NCI-H510A treated with DMSO at 0.1 percent for 48 hours (cell line): ENCODE data around the gene CEBPG.

Experiments used
- DNase-seq: peaks from one replicate; lab custom pipeline; 2025; lab: John Stamatoyannopoulos, UW

Gene CEBPG

DNA sequence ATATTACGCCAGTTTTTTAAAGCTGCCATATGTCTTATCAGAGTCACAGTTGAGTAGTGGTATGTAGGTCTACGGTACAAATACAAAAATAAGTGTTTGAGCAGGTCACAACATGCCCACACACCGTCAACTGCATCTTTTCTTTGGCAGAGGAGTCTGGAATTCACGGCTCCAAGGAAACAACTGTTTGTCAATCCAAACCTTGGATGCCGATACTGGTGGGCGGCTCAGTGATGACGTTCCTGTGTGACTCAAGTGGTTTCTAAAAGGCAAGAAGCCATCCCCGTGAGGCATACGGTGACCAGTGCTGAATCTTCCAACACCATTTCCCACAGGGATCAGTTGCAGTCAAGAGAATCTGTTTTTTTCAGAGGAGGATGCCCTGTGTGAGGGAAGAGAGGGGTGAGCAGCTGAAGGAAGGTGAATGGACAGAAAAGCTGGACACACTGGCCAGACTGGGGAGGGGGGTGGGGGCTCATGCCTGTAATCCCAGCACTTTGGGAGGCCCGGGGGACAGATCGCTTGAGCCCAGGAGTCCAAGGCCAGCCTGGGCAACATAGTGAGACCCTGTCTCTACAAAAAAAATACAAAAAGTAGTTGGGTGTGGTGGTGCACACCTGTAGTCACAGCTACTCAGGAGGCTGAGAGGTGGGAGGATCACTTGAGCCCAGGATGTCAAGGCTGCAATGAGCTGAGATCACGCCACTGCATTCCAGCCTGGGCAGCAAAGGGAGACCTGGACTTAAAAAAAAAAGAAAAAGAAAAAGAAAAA, 22.8 kb upstream of the CEBPG start:
- DNase-seq: no peak

- no peak for DNase-seq
Observed at GRCh38 chr19:33355535-33355934, 18.0 kb upstream of the CEBPG start.

GRCh38 chr19:33357556-33357955, 16.0 kb upstream of the CEBPG start:
- DNase-seq: no peak

DNA sequence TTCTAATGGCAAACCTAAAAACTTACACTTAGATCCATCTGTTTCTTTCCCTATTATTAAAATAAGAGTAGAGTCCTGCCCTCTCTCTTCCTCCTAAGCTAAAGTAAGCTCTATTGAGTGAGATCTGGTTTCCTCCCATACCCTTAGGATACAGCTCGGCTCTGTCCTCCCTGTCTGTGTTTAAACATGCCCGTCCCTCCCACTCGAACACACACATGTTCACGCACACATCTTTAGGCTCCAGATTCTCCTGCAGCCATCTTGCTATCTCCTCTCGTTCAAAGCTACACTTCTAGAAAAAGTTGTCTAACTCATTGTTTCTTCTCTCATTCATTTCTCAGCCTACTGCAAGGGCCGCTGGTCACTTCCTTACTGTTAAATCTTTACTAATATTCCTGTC, 15.1 kb upstream of the CEBPG start:
- no peak for DNase-seq

DNA sequence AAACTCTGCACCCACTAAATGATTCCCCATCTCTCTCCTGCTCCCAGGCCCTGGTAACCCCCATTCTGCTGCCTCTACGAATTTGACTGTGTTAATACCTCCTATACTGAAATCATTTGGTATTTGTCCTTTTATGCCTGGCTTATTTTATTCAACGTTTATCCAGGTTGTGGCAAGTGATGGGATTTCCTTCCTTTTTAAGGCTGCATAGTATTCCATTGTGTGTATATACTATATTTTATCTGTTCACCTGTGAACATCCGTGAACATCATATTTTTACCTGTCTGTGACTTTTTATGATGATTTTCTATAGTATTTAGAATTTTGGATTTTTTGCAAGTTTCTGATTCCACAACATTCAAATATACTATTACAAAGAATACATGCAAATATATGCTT, 13.9 kb upstream of the CEBPG start:
- DNase-seq: no peak

DNA sequence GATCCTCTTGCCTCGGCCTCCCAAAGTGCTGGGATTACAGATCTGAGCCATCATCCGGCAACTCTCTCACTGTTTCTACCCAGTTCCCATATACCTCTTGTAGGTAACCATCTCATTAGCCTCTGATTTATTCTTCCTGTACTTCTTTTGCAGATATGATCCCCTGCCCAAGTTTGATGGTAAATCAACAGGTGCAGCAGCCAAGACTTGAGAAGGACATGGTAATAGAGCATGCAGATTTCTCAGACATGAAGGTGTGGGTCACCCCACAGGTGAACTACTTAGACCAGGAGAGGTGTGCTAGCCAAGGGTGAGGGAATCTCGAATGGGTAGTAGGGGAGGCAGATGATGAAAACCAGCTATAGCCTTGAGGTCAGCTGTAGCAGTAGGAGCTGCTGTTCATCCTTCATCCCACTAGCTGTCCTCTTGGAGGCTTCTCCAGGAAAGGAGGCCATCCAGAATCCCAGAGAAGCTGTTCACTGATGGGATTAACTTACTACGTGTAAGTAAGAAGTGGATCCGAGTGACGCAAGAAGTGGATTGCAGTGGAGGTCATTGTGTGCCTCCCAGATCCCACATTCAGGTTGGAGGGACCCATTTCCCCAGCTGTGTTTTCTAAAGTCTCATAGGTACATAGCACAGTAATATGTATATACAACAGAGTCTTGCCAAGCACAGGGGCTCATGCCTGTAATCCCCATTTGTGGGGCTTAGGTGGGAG, 10.8 kb upstream of the CEBPG start:
- no peak for DNase-seq

GRCh38 chr19:33363476-33363875, 10.0 kb upstream of the CEBPG start:
- DNase-seq: no peak

GRCh38 chr19:33365691-33366090, 7.8 kb upstream of the CEBPG start:
- no peak for DNase-seq

- no peak for DNase-seq
Observed at GRCh38 chr19:33366127-33366526, 7.4 kb upstream of the CEBPG start.

DNA sequence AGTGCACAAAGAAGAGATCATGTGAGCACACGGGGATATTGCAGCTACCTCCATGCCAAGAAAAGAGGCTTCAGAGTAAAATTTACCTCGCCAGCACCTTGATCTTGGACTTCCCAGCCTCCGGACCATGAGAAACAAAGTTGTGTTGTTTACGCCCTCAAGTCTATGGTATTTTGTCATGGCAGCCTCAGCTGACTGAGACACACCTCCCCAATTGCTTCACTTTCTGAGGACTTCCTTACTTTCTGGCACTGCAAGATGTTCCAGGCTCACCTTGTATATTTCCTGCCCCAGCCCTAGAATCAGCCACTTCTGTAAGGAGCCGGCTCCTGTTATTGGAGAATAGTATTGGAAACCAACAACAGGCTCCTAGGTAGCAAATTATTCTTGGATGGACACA, 6.6 kb upstream of the CEBPG start:
- no peak for DNase-seq

DNA sequence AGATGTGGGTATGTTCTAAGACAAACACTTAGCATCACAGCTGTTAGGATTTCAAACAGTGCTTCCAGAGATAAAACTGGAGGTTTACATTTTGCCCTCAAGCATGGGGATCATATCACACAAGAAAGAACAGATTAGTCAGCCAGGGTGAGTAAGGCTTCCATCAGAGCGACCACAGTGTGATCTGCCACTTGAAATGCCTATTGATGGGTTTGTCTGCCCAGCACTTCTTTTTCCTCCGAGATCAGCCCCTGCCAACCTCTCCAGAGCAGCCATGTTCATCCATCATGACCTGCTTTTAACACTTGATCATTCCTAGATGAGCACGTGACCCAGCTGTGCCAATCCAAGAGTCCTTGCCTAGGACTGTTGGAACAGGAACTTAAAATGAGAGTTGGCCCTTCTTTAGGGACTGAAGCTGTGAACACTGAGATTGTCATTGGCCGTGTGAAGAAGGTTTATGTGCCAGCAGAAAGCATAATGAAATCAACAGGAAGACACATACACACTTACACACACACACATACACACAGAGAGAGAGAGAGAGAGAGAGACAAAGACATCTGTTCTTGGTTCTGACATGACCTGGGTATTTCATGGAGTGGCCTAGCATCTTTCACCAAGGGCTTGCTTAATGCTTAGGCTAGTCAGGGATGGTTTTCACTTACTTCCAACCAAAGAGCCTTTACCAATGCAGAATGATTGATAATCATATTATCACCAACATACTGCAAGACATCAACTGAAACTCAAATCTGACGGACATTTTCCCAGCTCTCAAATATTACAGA, 5.2 kb upstream of the CEBPG start:
- DNase-seq: no peak

GRCh38 chr19:33370783-33371182, 2.7 kb upstream of the CEBPG start:
- DNase-seq: no peak

- DNase-seq: peak; percentile 68
Observed at GRCh38 chr19:33374236-33374714, 766 bp downstream of the CEBPG start.

DNA sequence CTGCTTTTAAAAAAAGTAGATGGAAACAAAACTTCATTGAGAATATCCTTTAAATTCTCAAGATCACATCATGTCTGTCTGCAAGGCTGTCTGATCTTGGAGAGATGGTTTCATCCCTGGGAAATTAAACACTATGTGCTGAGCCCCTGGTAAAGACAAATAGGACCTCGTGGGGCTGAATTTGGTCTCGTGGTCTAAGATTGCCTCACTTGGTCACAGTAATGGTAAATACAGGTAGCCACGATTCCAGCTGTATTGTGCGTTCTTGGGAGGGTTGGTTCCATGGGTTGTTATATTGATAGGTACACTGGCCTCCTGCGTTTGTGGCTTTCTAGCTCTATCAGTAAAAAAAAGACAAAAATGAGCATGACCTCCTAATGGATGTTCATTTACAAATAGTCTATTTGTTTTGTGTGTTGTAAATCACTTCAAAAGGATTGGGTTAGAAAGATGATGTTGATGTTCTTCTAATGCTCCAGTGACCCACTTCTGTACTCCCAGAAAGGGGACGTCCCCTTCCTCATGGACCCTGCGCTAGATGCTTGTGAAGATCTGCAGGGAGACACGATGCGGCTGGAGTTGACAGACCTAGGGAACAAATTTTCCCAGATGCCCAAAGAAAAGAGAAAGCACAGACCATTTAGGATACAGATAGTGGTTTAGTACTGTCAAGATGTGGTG, 1.8 kb downstream of the CEBPG start:
- no peak for DNase-seq

DNA sequence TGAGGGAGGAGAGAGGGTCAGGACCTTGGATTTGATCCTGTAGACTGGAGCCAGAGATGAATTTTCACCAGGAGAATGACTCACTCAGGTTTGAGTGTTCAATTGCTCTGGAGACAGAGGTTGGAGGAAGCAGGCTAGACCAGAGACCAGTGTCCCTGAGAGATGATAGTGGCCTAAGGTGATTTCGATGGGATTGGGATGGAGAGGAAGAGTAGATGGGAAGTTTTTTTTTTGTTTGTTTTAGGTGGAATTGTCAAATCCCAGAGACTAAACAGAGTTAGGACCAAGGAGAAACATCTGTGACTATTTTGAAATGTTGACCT, 2.3 kb downstream of the CEBPG start:
- no peak for DNase-seq

GRCh38 chr19:33376423-33376822, 2.9 kb downstream of the CEBPG start:
- DNase-seq: no peak

DNA sequence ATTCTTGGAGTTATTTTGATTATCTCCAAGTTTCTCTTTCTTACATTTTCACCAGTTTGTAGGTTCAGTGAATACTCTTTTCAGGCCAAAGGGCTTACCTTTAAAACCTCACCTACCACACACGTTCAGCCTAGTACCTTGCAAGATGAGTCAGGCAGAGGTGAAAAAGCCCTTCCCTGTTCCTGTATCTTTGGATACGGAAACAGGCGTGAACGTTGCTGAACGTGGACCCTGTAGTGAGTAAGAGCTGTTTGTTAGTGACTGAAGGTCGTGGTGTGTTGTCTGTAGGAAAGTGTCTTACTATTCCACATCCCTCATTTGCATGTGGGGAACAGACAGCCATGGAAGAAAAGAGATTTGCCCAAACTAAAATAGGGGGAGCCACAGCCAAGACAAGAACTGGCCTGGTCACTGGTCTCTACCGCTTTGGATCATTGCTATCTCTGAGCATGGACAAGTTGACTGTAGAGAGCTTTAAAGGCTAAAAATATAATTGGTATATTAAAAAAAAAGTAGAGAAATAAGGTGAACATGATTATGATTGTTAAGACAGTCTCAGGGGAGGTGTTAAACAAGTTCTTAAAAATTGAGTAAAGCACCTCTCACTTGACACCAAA, 3.5 kb downstream of the CEBPG start:
- no peak for DNase-seq

DNA sequence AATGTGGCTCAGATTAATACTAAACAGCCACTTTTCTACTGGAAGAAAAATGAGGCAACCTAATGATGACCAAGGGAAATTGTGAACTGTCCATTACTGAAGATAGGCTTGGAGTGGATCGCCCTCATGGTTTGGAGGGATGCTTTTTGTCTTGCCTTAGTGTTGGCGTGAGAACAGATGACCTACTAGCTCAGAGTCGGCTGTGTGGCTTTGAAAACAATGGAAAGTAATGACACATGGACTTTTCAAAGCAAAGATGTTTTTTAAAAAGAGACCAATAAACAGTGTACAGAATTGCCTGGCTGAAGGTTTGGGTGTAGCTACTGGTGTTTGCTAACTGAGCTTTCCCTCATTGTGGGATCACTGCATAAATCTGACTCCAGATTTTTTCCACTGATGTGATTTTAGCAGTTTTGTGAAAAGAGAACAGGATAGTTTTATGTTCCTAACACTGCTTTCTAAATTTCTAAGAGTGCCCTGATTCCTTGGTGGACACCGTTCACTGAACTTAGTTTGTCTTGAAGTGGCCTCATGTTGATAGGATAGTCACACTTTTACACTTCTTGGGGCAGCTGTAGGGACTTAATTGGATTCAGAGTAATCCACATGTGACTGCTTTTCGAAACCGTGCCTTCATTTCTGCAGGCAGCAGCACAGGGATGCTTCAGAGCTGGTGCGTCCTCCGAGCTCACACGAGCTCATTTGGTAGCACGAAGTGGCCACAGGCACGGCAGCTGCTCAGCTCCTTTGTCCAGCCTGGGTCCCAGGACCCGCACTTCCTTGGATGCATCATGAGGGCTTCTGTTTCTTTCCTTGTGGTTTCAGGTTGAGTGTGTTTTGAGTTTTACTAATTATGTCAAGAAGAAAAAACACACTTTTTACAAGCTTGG, 4.3 kb downstream of the CEBPG start:
- DNase-seq: no peak

GRCh38 chr19:33379151-33379829, 5.8 kb downstream of the CEBPG start:
- DNase-seq: no peak

DNA sequence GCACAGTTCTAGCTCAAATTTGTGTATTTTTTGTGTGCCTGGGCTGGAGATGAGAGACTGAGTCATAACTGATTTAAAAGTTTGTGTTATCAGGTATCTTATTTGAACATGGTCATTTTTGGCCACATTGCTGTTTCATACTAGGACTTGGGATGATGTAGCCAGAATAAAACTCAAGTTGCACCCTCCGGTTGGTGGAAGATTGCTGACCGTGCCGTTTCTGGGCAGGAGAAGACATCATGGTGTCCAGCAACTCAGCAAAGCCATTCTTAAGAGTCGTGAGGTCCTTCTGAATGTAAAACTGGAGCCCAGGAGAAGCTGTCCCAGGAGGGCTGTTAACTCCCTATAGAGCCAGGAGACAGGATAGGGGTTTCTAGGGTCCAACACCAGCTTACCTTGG, 7.6 kb downstream of the CEBPG start:
- no peak for DNase-seq
